ENCODE data around the gene CCDC178.

- no peak for TF ChIP-seq YY1 (IDR thresholded peaks at IDR 0.05; ENCODE audit: insufficient read depth, insufficient read length)
- no peak for TF ChIP-seq ZNF274 (IDR thresholded peaks at IDR 0.05; ENCODE audit: low read depth, low read length)
- no peak for TF ChIP-seq SUZ12 (IDR thresholded peaks at IDR 0.05; ENCODE audit: extremely low read depth, insufficient read depth, insufficient read length)
These were observed 333.0 kb downstream of the CCDC178 start for GRCh38 chr18:33107511-33107910.
